Measurements from ENCODE around the gene NUTM2D.
"Not testable (repeated sequence)": the region's sequence is repeated elsewhere in the genome, so short reads cannot be mapped to it uniquely, and the experiment has no call there.

NUTM2D gene

GRCh38 chr10:87357444-87357843 lies at the start of gene NUTM2D:
NUTM2D (plus strand) TSS chr10:87357744; CDS start chr10:87358266, 522 bp downstream.
- not testable (repeated sequence) for DNase-seq

DNA sequence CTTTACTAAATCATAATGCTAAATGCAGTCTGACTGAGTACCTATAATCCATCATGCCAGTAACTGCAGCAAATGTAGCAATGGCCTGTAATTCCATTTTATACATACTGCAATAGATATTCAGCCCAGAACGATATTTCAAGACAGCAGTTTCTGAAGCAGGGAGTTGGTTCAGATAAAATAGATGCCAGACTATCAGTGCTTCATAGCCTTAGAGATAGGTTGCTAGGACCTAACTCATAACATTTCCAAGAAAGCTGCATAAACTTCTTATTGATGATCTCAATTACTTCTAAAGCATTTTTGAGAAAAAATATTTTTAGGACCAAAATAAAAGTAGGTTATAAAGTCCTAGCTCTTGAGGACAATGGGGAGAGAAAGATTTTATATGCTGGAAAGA lies 48.8 kb upstream of the NUTM2D start:
- not testable (repeated sequence) for DNase-seq

DNA sequence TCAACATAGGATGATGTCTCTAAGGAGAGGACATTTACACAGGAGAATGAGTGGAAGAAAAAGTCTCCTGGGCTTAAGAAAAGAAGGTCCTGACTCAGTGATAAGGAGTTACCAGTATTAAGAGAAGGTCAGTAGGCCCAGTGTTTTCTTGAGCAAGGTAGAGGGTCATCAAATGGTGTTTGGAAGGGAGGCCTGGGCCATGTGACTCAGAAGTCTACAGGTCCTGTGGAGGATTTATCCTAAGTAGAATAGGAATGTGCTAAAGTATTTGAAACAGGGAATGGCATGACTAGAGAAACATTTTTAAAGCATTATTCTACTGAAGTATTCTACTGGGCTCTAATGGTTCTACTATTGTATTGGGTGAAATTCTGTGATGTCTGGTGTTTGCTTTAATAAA lies 47.9 kb upstream of the NUTM2D start:
- not testable (repeated sequence) for DNase-seq

DNA sequence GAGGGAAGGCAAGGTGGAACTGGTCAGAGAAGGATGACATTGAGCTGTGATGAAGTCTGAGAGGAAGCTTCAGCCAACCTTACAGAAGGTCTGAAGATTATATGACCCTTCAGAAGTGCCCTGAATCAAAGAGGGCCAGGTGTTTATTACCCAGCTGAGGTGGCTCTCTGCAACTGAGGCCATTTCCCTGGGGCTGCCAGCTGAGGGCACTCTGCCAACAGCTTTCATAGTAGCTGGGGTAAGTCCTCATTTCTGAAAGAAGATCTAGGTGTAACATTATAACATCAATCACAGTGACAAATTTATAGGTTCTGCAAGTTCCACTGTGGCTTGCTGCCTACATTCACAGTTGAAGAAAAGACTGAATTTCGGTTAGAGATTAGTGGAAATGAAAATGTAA lies 46.0 kb upstream of the NUTM2D start:
- not testable (repeated sequence) for DNase-seq

DNA sequence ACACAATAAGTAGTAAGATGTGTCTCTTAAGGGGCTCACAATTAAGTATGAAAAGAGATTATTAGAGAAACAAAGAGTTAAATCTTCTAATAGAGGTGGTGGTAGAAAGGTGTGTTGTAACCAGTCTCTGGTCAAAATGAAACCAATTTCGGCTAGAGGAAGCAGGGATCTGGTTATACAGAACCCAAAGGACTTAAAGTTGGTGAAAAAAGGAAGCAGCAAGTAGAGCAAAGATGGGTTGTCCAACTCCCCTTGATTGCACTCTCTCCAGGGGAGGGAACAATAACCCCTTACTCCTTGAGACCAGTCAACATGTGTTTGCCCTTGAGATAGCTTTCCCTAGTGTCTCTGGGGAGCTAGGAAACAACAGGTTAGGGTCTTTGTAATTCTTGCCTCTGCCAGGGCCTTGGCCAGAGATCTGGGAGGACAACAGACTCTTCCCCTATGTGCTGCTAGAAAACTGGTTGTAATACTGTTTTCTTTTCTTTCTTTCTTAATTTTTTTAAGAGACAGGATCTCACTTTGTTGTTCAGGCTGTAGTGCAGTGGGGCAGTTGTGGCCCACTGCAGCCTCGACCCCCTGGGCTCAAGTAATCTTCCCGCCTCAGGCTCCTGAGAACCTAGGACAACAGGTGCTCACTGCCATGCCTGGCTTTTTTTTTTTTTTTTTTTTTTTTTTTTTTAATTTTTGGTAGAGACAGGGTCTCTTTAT lies 43.7 kb upstream of the NUTM2D start:
- not testable (repeated sequence) for DNase-seq

DNA sequence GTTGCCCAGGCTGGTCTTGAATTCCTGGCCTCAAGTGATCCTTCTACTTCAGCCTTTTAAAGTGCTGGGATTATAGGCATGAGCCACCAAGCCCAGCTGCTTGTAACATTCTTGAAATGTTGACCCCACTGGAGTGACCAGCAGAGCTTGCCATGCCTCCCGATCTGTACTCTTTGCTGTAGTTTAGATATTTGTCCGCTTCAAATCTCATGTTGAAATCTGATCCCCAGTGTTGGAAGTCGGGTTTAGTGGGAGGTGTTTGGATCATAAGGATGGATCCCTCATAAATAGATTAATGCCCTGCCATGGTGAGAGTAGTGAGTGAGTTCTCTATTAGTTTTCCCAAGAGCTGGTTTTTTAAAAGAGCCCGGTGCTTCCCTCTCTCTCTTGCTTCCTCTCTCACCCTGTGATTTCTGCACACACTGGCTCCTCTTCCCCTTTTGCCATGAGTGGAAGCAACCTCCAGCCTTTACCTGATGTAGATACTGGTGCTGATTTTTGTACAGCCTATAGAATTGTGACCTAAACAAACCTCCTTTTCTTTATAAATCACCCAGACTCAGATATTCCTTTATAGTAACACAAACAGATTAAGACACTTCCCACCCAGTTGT lies 43.1 kb upstream of the NUTM2D start:
- DNase-seq, result not testable (repeated sequence)

DNA sequence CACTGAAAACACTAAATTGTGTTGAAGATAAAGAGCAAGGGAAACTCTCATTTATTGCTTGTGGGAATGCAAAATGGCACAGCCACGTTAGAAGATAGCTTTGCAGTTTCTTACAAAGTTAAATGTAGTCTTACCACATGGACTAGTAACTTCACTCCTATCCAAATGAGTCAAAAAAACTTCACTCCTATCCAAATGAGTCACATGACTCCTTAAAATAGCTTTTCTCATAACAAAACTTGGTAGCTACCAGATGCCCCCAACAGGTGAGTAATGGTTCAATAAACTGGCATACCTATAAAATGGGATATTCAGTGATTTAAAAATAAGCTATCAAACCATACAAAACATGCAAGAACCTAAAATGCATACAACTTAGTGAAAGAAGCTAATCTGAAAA lies 36.0 kb upstream of the NUTM2D start:
- not testable (repeated sequence) for DNase-seq

GRCh38 chr10:87324559-87324958 lies 33.0 kb upstream of the NUTM2D start:
- not testable (repeated sequence) for DNase-seq

DNA sequence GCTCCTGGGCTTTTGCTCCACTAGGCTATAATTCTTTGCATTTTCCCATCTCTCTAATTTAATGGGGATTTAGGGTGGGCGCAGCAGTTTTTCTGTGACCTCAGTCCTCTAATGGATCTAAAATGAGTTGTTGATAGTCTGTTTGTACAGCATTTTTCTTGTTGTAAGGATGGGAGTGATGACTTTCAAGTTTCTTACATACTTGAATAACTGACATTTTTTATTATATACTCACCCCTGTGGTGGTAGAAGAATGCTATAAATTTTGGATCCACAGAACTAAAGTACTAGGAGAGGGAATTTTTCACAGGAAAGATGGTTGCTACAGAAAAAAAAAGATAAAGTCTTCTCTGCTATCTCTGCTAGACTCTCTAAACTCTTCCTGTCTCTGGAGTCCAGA lies 29.6 kb upstream of the NUTM2D start:
- DNase-seq, result not testable (repeated sequence)

- DNase-seq, result not testable (repeated sequence)
These were observed 28.4 kb upstream of the NUTM2D start for GRCh38 chr10:87329131-87329530.

GRCh38 chr10:87332687-87333086 lies 24.9 kb upstream of the NUTM2D start:
- DNase-seq, result not testable (repeated sequence)

- DNase-seq, result not testable (repeated sequence)
These were observed 17.1 kb upstream of the NUTM2D start for GRCh38 chr10:87340411-87340810.

DNA sequence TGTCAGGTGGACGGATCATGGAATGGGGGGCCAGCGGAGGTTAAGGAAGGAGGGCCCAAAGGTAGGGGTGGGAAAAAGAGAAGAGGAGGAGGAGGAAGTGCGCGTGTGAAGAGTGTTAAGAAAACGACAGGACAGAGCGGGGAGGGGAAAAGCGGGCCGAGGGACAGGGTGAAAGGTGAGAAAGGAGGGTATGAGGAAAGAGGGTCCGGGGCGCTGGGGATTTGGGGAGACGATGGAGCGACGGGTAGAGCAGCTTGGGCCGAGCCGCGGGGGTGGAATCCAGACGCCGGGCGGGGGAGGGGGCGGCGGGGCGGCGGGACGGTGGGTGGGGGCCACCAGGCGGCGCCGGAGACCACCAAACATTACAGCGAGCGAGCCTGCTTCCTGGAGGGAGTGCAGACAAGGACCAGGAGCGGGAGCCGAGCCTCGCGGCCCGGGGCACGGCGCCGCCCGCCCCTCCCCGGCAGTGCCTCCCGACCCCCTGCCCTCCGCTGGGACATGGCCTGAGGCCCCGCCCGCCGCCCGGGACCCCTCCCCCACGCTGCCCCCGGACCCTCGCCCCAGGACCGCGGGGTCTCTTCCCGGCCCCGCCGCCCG lies 15.9 kb upstream of the NUTM2D start:
- not testable (repeated sequence) for DNase-seq

GRCh38 chr10:87342249-87342710 lies 15.3 kb upstream of the NUTM2D start:
- DNase-seq, result peak; percentile 80

DNA sequence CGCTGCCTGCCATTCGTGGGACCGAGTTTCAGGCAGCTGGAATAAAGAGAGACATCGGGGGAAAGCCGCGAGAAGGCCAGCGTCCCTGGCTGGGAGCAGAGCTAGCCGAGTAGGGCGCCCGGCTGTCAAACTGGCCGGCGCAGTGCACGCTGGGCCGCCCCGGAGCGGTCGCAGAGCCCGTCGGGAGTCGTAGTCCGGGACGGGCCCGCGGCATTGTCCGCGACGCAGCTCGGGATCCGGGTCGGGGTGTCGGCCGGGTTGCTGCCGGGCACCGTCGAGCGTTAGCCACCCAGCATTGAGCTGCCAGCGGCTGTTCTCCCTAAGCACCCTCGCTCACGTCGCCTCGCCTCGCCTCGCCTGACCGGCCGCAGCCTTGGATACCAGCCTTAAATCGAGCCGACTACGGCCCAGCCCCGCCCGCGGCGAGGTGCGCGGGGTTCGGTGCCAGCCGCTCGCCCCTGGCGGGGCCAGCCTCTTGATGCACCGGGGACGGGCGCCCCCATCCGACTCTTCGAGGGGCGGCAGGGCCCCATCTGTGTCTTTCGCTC lies 14.8 kb upstream of the NUTM2D start:
- DNase-seq, result peak; percentile 11

- DNase-seq, result not testable (repeated sequence)
These were observed 11.8 kb upstream of the NUTM2D start for GRCh38 chr10:87345743-87346142.

DNA sequence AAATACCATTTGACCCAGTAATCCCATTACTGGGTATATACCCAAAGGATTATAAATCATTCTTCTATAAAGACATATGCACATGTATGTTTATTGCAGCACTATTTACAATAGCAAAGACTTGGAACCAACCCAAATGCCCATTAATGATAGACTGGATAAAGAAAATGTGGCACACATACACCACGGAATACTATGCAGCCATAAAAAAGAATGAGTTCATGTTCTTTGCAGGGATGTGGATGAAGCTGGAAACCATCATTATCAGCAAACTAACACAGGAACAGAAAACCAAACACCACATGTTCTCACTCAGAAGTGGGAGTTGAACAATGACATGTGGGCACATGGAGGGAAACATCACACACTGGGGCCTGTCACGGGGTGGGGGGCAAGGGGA lies 7.4 kb upstream of the NUTM2D start:
- DNase-seq, result not testable (repeated sequence)

DNA sequence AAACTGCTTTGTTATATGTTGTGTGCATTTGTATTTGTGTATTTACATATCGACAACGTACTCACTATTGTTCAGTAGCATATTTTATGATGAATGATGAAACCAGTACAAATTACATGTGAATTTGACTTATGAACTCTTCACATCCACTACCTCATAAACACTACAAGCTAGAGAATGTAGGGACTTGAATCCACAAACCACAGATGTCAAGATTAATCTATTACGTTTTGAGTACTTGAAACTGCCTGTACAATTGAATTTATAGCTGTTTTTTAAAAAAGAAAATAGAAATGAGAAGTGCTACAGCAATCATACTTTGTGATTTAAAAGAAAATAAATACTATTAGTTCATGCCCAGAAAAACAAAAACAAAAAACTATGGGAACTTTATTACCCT lies 4.7 kb upstream of the NUTM2D start:
- DNase-seq, result not testable (repeated sequence)

GRCh38 chr10:87355110-87355509 lies 2.4 kb upstream of the NUTM2D start:
- not testable (repeated sequence) for DNase-seq

DNA sequence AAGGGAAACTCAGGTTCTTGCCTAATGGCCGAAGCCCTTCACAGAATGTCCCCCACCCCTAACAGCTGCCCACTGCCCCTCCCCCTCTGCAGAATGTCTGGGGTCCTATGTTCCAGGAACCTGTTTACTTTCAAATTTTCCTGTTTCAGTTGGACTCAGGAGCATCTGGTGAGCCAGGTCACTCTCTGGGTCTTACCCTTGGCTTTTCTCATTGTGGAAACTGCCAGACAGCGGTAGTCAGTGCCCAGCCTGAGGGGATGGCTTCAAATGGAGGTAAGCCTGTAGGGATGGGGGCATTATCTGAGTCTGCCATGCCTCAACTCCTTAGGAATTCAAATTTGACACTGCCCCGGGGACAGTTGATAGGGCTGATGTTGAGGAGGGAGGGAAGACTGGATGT lies 615 bp downstream of the NUTM2D start:
- not testable (repeated sequence) for DNase-seq

GRCh38 chr10:87369514-87370112 lies 12.1 kb downstream of the NUTM2D start:
- DNase-seq, result not testable (repeated sequence)

DNA sequence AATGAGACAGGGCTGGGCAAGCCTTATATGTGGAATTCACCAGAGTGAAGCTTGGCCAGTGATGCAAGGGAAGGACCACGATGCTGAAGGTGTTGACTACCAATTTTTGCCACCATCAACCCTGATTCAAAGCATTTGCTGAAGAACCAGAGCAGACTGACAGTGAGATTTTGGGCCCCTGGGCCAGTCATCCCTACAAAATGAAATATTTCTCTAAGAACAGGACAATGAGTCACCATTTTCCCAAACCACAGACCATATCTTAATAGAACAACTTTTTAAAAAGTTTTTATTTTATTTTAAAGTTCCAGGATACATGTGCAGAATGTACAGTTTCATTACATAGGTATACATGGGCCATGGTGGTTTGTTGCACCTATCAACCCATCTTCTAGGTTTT lies 16.5 kb downstream of the NUTM2D start:
- DNase-seq, result not testable (repeated sequence)

DNA sequence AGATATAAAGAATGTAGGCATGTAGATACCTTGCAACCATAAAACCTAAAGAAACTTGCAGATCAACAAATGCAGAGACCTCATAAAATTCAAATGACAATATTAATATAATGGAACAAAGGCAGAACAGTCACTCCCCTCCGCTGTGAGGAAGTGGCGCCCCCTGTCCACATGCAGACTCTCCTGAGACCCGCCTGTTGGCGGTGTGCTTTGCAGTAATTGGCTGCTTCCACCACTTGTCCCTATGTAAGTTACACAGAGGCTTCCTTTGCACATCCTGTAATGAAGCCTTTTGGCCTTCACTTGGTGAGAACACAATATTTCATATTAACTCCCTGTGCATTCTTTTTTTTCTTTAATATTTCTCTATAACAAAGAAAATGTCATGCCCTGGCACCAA lies 21.6 kb downstream of the NUTM2D start:
- DNase-seq, result not testable (repeated sequence)

Measured in kidney glomerular epithelial cell (primary cell).